HepG2 (cell line): ENCODE results near the gene SLC26A5. TPM values are rescaled to one million over a fixed set of nuclear protein-coding genes. Genes with fewer than 3 reads are reported as not detected.

Experiments
- DNMT3B ChIP-seq: conservative IDR thresholded peaks from 2 replicates; pipeline ENCODE4 v1.6.1; 2016; ENCODE audit warnings: missing biosample characterization, control low read depth
- GATA4 ChIP-seq: sonication (generic); IDR thresholded peaks from 2 replicates; pipeline ENCODE4 v1.6.1; 2016; ENCODE audit warnings: antibody characterized with exemption, low read depth, borderline replicate concordance
- GPN1 ChIP-seq: sonication (generic); formaldehyde crosslinking; IDR thresholded peaks from 2 replicates; pipeline ENCODE4 v1.5.1; 2020; ENCODE audit warnings: missing genetic modification reagents, borderline replicate concordance
- HES4 ChIP-seq: sonication (generic); formaldehyde crosslinking; IDR thresholded peaks from 2 replicates; pipeline ENCODE4 v1.9.0; 2021; ENCODE audit warnings: mild to moderate bottlenecking, missing genetic modification reagents, borderline replicate concordance
- HMG20B ChIP-seq: conservative IDR thresholded peaks from 2 replicates; pipeline ENCODE4 v1.6.1; 2016; ENCODE audit warnings: missing genetic modification reagents, missing compliant biosample characterization
- ISL2 ChIP-seq: sonication (generic); formaldehyde crosslinking; IDR thresholded peaks from 2 replicates; pipeline ENCODE4 v1.5.0; 2020; ENCODE audit warnings: missing genetic modification reagents
- KDM5B ChIP-seq: sonication (generic); formaldehyde crosslinking; IDR thresholded peaks from 2 replicates; pipeline ENCODE4 v1.4.0; 2020; ENCODE audit warnings: missing genetic modification reagents, mild to moderate bottlenecking, borderline replicate concordance
- MLX ChIP-seq: IDR thresholded peaks from 2 replicates; pipeline ENCODE4 v1.6.1; 2016
- ONECUT2 ChIP-seq: sonication (generic); formaldehyde crosslinking; IDR thresholded peaks from 2 replicates; pipeline ENCODE4 v1.4.0; 2020; ENCODE audit warnings: missing genetic modification reagents
- PLSCR1 ChIP-seq: sonication (generic); formaldehyde crosslinking; IDR thresholded peaks from 2 replicates; pipeline ENCODE4 v1.5.0; 2020; ENCODE audit warnings: missing genetic modification reagents, mild to moderate bottlenecking, borderline replicate concordance
- REL ChIP-seq: sonication (generic); formaldehyde crosslinking; conservative IDR thresholded peaks from 2 replicates; pipeline ENCODE4 v1.8.0; 2022; ENCODE audit warnings: mild to moderate bottlenecking, missing genetic modification reagents, moderate library complexity
- SIX1 ChIP-seq: sonication (generic); formaldehyde crosslinking; IDR thresholded peaks from 2 replicates; pipeline ENCODE4 v1.4.0; 2020; ENCODE audit warnings: missing genetic modification reagents, borderline replicate concordance
- SUZ12 ChIP-seq: fragments of 150-350 bp; IDR thresholded peaks from 2 replicates; pipeline ENCODE4 v1.6.1; 2014; ENCODE audit warnings: low read depth, low read length
- TEAD3 ChIP-seq: optimal IDR thresholded peaks from 2 replicates; pipeline ENCODE3; 2016; ENCODE audit warnings: borderline replicate concordance
- THAP8 ChIP-seq: sonication (generic); formaldehyde crosslinking; IDR thresholded peaks from 2 replicates; pipeline ENCODE4 v1.5.1; 2020; ENCODE audit warnings: missing genetic modification reagents, mild to moderate bottlenecking, borderline replicate concordance
- TRIM24 ChIP-seq: sonication (generic); formaldehyde crosslinking; IDR thresholded peaks from 2 replicates; pipeline ENCODE4 v1.8.0; 2022; ENCODE audit warnings: mild to moderate bottlenecking, missing genetic modification reagents
- ZBTB7A ChIP-seq: sonication (generic); formaldehyde crosslinking; IDR thresholded peaks from 2 replicates; pipeline ENCODE4 v1.8.0; 2022; ENCODE audit warnings: mild to moderate bottlenecking, missing genetic modification reagents
- ZMAT3 ChIP-seq: sonication (generic); formaldehyde crosslinking; conservative IDR thresholded peaks from 2 replicates; pipeline ENCODE4 v1.7.0; 2021; ENCODE audit warnings: missing genetic modification reagents
- ZNF280D ChIP-seq: sonication (generic); formaldehyde crosslinking; IDR thresholded peaks from 2 replicates; pipeline ENCODE4 v1.5.1; 2020; ENCODE audit warnings: mild to moderate bottlenecking, missing genetic modification reagents
- ZNF296 ChIP-seq: sonication (generic); formaldehyde crosslinking; conservative IDR thresholded peaks from 2 replicates; pipeline ENCODE4 v1.5.0; 2020; ENCODE audit warnings: mild to moderate bottlenecking, missing genetic modification reagents
- ZNF354B ChIP-seq: sonication (generic); formaldehyde crosslinking; IDR thresholded peaks from 2 replicates; pipeline ENCODE4 v1.8.0; 2022; ENCODE audit warnings: mild to moderate bottlenecking, missing genetic modification reagents
- ZNF367 ChIP-seq: sonication (generic); formaldehyde crosslinking; IDR thresholded peaks from 2 replicates; pipeline ENCODE4 v1.4.0; 2020; ENCODE audit warnings: missing genetic modification reagents, borderline replicate concordance
- ZNF446 ChIP-seq: sonication (generic); formaldehyde crosslinking; IDR thresholded peaks from 2 replicates; pipeline ENCODE4 v1.5.0; 2020; ENCODE audit warnings: mild to moderate bottlenecking, missing genetic modification reagents
- ZNF710 ChIP-seq: sonication (generic); formaldehyde crosslinking; IDR thresholded peaks from 2 replicates; pipeline ENCODE4 v1.5.0; 2020; ENCODE audit warnings: mild to moderate bottlenecking, missing genetic modification reagents, borderline replicate concordance
- polyA plus RNA-seq, 8 experiments: library from polyadenylated mRNA; depleted of rRNA in 3 of 8; stranded (reverse) in 7 of 8; unstranded in 1 of 8; fragments of >200 nt; fragmentation: Illumina TruSeq in 4 of 8; extraction: Trizol in 4 of 8; gene quantifications; 2 replicates each; pipeline versions ENCODE4 v1.2.1 to v1.2.3, GENCODE V29; 2011 to 2016; ENCODE audit warnings: low read depth in 4 of 8, missing spikeins in 1 of 8, mixed read lengths in 1 of 8; ENCODE audit not compliant: insufficient read depth in 1 of 8
- total RNA-seq, 5 experiments: library from RNA; depleted of rRNA; stranded (reverse); fragments of >200 nt; fragmentation: Illumina TruSeq; extraction: Trizol; gene quantifications; 2 replicates each; pipeline ENCODE4 v1.2.3, GENCODE V29; 2016; ENCODE audit warnings: low read depth in 1 of 5

The SLC26A5 gene
- total and polyA plus RNA-seq, 2 of the 13 experiments (the other 11 are each of a cell fraction or from before 2014, with no cell fraction given): 0.08 to 0.11 TPM

GRCh38 chr7:103347507-103348267 lies 98.3 kb downstream of the SLC26A5 start, which contains the start of gene PSMC2 (continued):
- 0 out of 2 replicates have a peak, but pooled peaks have one; percentile 17 for TF ChIP-seq ZNF280D (CRISPR knock-in tag)
- TF ChIP-seq THAP8 (CRISPR knock-in tag): no peak
- TF ChIP-seq ONECUT2 (CRISPR knock-in tag): no peak
- no peak for TF ChIP-seq REL
- no peak for TF ChIP-seq SUZ12
- TF ChIP-seq TRIM24: no peak
- no peak for TF ChIP-seq ISL2 (CRISPR knock-in tag)
- TF ChIP-seq MLX (CRISPR knock-in tag): 0 out of 2 replicates have a peak, but pooled peaks have one; percentile 21
- TF ChIP-seq GPN1 (CRISPR knock-in tag): no peak
- TF ChIP-seq ZNF710: no peak
- no peak; the same call in 1 of the 2 replicates for TF ChIP-seq KDM5B (CRISPR knock-in tag)
- TF ChIP-seq ZNF446 (CRISPR knock-in tag): no peak
- TF ChIP-seq ZNF367: no peak
- no peak for TF ChIP-seq HMG20B (CRISPR knock-in tag)
- TF ChIP-seq GATA4: no peak
- TF ChIP-seq HES4 (CRISPR knock-in tag): peak; percentile 47; the same call in 1 of the 2 replicates
- TF ChIP-seq SIX1 (CRISPR knock-in tag): peak; percentile 44; the same call in 1 of the 2 replicates
- no peak for TF ChIP-seq DNMT3B (CRISPR knock-in tag)
- TF ChIP-seq ZMAT3: no peak
- TF ChIP-seq TEAD3 (CRISPR knock-in tag): peak; percentile 50
- no peak for TF ChIP-seq ZNF296 (CRISPR knock-in tag)
- no peak for TF ChIP-seq PLSCR1 (CRISPR knock-in tag)
- no peak for TF ChIP-seq ZBTB7A
- no peak for TF ChIP-seq ZNF354B (CRISPR knock-in tag)
